T-helper 1 cell treated with Interleukin-12 subunit alpha and Interleukin-12 subunit beta and Interleukin-4 antibody, amounts not matched to agents 30 ng/mL and 1 ng/mL, for 36 hours (primary cell): ENCODE measurements around the gene UACA. TPM values are rescaled to one million over a fixed set of nuclear protein-coding genes. Genes with fewer than 3 reads are reported as not detected.
"Not testable (repeated sequence)": the region's sequence is repeated elsewhere in the genome, so short reads cannot be mapped to it uniquely, and the experiment has no call there.

Experiments
- intact Hi-C: fragments of 100-400 bp; cut with micrococcal nuclease; formaldehyde crosslinking; loops from one replicate; pipeline ENCODE4 v1.15.1; 2024
- total RNA-seq: library from RNA; stranded (reverse); gene quantifications from 2 replicates; pipeline ENCODE4 v1.2.3, GENCODE V29; 2022

Gene UACA
- total RNA-seq, 1 donor from 2014 or later: 0.66 TPM

GRCh38 chr15:70672081-70672480 is 91.3 kb downstream of the UACA start:
- intact Hi-C loops: loop anchor here (1.0 to 10.0 kb wide), 9 partner anchors 91 to 1510 kb away; partner anchors contain the start of genes GLCE, TLE3 and UACA

GRCh38 chr15:70670680-70671079 is 92.7 kb downstream of the UACA start:
- intact Hi-C loops: loop anchor here (2.0 to 10.0 kb wide), 6 partner anchors 116 to 1508 kb away; partner anchors contain the start of genes GLCE and TLE3

- intact Hi-C loops: loop anchor here (2.0 to 10.0 kb wide), 6 partner anchors 115 to 1508 kb away; partner anchors contain the start of genes GLCE and TLE3
Measured at GRCh38 chr15:70669966-70670658, 93.2 kb downstream of the UACA start.

GRCh38 chr15:70669006-70669602 is 94.3 kb downstream of the UACA start:
- intact Hi-C loops: no loop called here

GRCh38 chr15:70665599-70665998 is 97.8 kb downstream of the UACA start:
- intact Hi-C loops: no loop called here

GRCh38 chr15:70664494-70664893 is 98.9 kb downstream of the UACA start:
- intact Hi-C loops: no loop called here

- intact Hi-C loops: not testable (repeated sequence)
Measured at GRCh38 chr15:70663069-70663468, 100.3 kb downstream of the UACA start.

- intact Hi-C loops: no loop called here
Measured at GRCh38 chr15:70659662-70660061, 103.7 kb downstream of the UACA start.

GRCh38 chr15:70658641-70659040 is 104.7 kb downstream of the UACA start:
- intact Hi-C loops: no loop called here

- intact Hi-C loops: no loop called here
Measured at GRCh38 chr15:70653426-70653825, 109.9 kb downstream of the UACA start.

- intact Hi-C loops: no loop called here
Measured at GRCh38 chr15:70652341-70652740, 111.0 kb downstream of the UACA start.

- intact Hi-C loops: no loop called here
Measured at GRCh38 chr15:70651303-70651845, 112.0 kb downstream of the UACA start.

- intact Hi-C loops: no loop called here
Measured at GRCh38 chr15:70650567-70651302, 112.6 kb downstream of the UACA start.

- intact Hi-C loops: no loop called here
Measured at GRCh38 chr15:70647396-70647795, 116.0 kb downstream of the UACA start.

GRCh38 chr15:70646169-70646568 is 117.2 kb downstream of the UACA start:
- intact Hi-C loops: no loop called here

GRCh38 chr15:70643783-70644125 is 119.6 kb downstream of the UACA start:
- intact Hi-C loops: no loop called here

- intact Hi-C loops: no loop called here
Measured at GRCh38 chr15:70643106-70643782, 120.1 kb downstream of the UACA start.

GRCh38 chr15:70636540-70637165 is 126.7 kb downstream of the UACA start:
- intact Hi-C loops: no loop called here

- intact Hi-C loops: no loop called here
Measured at GRCh38 chr15:70635895-70636294, 127.5 kb downstream of the UACA start.

GRCh38 chr15:70633991-70634390 is 129.4 kb downstream of the UACA start:
- intact Hi-C loops: no loop called here
